ENCODE results near the gene LHPP.

DNA sequence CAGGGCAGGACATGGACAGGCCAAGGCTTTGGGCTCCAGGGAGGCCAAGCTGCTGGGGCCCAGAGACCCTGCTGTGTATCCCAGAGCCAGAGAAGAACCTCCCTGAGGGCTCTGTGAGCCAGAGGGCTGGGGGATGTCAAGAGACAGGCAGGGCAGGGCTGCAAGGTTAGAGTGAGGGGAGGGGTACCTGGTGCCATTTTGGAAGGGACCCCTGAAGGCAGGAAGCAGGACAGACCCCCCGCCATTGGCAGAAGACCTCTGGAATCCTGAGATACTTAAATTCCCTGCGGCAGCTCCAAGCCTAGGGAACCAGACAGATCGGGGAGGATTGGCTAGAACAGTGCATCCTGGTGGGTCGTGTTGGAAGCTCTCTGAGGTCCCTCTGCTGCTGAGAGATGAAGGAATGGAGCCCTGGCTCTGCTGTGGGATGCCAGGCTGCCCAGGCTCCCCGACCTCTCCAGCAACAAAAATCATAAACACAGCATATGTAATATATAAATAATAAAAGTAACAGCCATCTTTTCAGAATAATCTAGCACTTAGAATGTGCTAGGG is 75.0 kb downstream of the LHPP start:
- TF ChIP-seq, protein P1, sequence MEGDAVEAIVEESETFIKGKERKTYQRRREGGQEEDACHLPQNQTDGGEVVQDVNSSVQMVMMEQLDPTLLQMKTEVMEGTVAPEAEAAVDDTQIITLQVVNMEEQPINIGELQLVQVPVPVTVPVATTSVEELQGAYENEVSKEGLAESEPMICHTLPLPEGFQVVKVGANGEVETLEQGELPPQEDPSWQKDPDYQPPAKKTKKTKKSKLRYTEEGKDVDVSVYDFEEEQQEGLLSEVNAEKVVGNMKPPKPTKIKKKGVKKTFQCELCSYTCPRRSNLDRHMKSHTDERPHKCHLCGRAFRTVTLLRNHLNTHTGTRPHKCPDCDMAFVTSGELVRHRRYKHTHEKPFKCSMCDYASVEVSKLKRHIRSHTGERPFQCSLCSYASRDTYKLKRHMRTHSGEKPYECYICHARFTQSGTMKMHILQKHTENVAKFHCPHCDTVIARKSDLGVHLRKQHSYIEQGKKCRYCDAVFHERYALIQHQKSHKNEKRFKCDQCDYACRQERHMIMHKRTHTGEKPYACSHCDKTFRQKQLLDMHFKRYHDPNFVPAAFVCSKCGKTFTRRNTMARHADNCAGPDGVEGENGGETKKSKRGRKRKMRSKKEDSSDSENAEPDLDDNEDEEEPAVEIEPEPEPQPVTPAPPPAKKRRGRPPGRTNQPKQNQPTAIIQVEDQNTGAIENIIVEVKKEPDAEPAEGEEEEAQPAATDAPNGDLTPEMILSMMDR (IDR thresholded peaks at IDR 0.05): no peak
- TF ChIP-seq POLR2AphosphoS5 (IDR thresholded peaks at IDR 0.05): no peak
- no peak for TF ChIP-seq POLR2A (IDR thresholded peaks at IDR 0.05)
